Measurements from ENCODE around the gene CREB3L2.
A peak's percentile ranks its signal among the peaks of the same experiment; 100 is the strongest.
"Not testable (repeated sequence)": the region's sequence is repeated elsewhere in the genome, so short reads cannot be mapped to it uniquely, and the experiment has no call there.

CREB3L2 gene

GRCh38 chr7:138014201-138014600 lies 12.3 kb upstream of the CREB3L2 start:
- not testable (repeated sequence) for DNase-seq (ENCODE audit: low read depth in 2 of 2)

- DNase-seq (ENCODE audit: low read depth in 2 of 2), result no peak
These were observed 7.4 kb upstream of the CREB3L2 start for GRCh38 chr7:138009350-138009653.

- peak in 1 of 2 experiments; percentile 47 for DNase-seq (ENCODE audit: low read depth in 2 of 2)
These were observed 6.9 kb upstream of the CREB3L2 start for GRCh38 chr7:138008588-138009349.

GRCh38 chr7:138008019-138008587 lies 6.2 kb upstream of the CREB3L2 start:
- no peak for DNase-seq (ENCODE audit: low read depth in 2 of 2)

- no peak for DNase-seq (ENCODE audit: low read depth in 2 of 2)
These were observed 4.2 kb upstream of the CREB3L2 start for GRCh38 chr7:138006106-138006505.

- DNase-seq (ENCODE audit: low read depth in 2 of 2), result no peak
These were observed 3.0 kb upstream of the CREB3L2 start for GRCh38 chr7:138004936-138005335.

GRCh38 chr7:138004046-138004445 lies 2.2 kb upstream of the CREB3L2 start:
- DNase-seq (ENCODE audit: low read depth in 2 of 2), result no peak

GRCh38 chr7:138002828-138003189 lies 923 bp upstream of the CREB3L2 start:
- no peak for DNase-seq (ENCODE audit: low read depth in 2 of 2)

GRCh38 chr7:138002096-138002827 lies 376 bp upstream of the CREB3L2 start:
- DNase-seq (ENCODE audit: low read depth in 2 of 2), result peak; percentile 100

- peak; percentile 82 to 84 for DNase-seq (ENCODE audit: low read depth in 2 of 2)
These were observed 1.7 kb downstream of the CREB3L2 start for GRCh38 chr7:138000081-138000701.

GRCh38 chr7:137999496-138000080 lies 2.3 kb downstream of the CREB3L2 start:
- no peak for DNase-seq (ENCODE audit: low read depth in 2 of 2)

- no peak for DNase-seq (ENCODE audit: low read depth in 2 of 2)
These were observed 3.6 kb downstream of the CREB3L2 start for GRCh38 chr7:137998250-137998649.

- no peak for DNase-seq (ENCODE audit: low read depth in 2 of 2)
These were observed 5.0 kb downstream of the CREB3L2 start for GRCh38 chr7:137996871-137997270.

GRCh38 chr7:137996386-137996851 lies 5.5 kb downstream of the CREB3L2 start:
- peak; percentile 75 to 80 for DNase-seq (ENCODE audit: low read depth in 2 of 2)

GRCh38 chr7:137994216-137994615 lies 7.7 kb downstream of the CREB3L2 start:
- no peak for DNase-seq (ENCODE audit: low read depth in 2 of 2)

- no peak for DNase-seq (ENCODE audit: low read depth in 2 of 2)
These were observed 8.5 kb downstream of the CREB3L2 start for GRCh38 chr7:137993395-137993743.

GRCh38 chr7:137992550-137993394 lies 9.1 kb downstream of the CREB3L2 start:
- peak; percentile 94 to 95 for DNase-seq (ENCODE audit: low read depth in 2 of 2)

GRCh38 chr7:137992104-137992549 lies 9.8 kb downstream of the CREB3L2 start:
- DNase-seq (ENCODE audit: low read depth in 2 of 2), result no peak

GRCh38 chr7:137990251-137990941 lies 11.5 kb downstream of the CREB3L2 start:
- peak; percentile 77 to 78 for DNase-seq (ENCODE audit: low read depth in 2 of 2)

GRCh38 chr7:137989590-137989989 lies 12.3 kb downstream of the CREB3L2 start:
- no peak for DNase-seq (ENCODE audit: low read depth in 2 of 2)

GRCh38 chr7:137989094-137989493 lies 12.8 kb downstream of the CREB3L2 start:
- DNase-seq (ENCODE audit: low read depth in 2 of 2), result no peak

Measured in fibroblast of skin of left quadriceps (primary cell).